Middle frontal gyrus (tissue), 1 donor: ENCODE data around the gene FOXB1.

ENCODE experiments used
- DNase-seq: peaks from one replicate; pipeline ENCODE4 v3.0.0-alpha.2; 2015; ENCODE audit warnings: low spot score; ENCODE audit errors: extremely low spot score

FOXB1 gene

DNA sequence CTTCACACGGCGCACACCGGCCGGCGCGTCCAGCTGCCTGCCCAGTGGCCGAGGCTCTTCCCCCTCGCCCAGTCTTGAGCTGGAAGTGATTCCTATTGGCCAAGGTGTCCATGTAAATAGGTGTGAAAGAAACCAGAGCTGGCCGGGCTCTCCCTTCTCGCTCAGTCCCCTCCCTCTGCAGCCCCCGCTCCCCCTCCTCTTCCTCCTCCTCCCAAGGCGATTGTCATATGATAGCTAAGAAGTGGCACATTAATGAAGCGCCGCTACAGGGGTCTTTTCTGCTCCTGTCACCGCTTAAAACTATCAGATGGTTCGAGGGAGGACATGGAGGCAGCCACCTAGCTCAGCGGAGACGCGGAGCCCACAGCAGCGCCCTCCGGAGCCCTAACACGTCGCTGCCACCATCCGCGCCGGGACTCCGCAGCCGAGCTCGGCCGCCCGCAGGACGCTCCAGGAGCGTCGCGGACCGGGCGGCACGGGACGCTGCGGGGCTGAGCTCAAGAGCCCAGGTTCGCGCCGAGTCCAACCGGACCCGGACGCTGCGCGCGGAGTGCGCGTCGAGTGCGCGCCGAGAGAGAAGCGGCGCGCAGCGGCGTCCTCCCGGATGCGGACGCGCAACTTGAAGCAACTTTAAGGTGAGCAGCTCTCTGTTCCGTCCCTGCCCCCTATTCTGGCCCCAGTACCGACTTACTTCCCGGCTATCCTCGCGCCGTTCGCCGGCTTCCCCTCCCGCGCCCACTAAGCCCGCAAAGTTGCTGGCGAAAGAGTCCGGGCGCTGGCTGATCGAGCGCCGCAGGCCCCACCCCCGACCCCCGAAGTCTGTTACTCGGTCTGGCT lies at the start of gene FOXB1:
Gene FOXB1 (plus strand): TSS at position 303 of the 837 bp plus-strand sequence. CDS start 653 bp downstream, outside the sequence.
- DNase-seq = no peak

- no peak for DNase-seq
Measured at GRCh38 chr15:59958288-59958687, 45.8 kb upstream of the FOXB1 start.

DNA sequence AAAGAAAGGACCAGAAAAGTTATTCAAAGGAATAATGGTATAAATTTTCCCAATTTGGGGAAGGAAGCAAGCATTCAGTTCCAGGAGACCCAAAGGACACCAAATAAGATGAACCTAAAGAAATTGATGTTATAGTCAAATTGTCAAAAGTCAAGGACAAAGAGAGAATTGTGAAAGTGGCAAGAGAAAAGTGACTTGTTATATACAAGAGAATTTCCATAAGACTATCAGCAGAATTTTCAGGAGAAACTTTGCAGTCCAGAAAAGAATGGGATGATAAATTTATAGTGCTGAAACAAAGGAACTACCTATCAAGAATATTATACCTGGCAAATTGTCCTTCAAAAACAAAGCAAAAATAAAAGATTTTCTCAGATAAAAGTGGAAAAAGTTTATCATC lies 43.8 kb upstream of the FOXB1 start:
- DNase-seq = no peak

DNA sequence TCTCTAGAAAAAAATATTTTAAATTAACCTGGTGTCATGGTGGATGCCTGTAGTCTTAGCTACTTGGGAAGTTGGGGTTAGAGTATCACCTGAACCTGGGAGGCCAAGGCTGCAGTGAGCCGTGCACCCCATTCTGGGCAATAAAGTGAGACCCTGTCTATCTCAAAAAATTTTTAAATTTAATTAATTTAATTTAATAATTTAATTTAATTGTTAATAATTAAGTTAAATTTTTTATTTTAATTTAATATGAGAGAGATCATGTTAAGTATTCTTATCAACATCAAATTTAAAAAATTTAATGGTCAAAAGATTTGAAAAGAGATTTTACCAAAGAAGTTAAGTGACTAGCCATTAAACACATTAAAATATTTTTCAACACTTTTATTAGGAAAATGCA lies 40.8 kb upstream of the FOXB1 start:
- no peak for DNase-seq

GRCh38 chr15:59963925-59964324 lies 40.2 kb upstream of the FOXB1 start:
- no peak for DNase-seq

DNA sequence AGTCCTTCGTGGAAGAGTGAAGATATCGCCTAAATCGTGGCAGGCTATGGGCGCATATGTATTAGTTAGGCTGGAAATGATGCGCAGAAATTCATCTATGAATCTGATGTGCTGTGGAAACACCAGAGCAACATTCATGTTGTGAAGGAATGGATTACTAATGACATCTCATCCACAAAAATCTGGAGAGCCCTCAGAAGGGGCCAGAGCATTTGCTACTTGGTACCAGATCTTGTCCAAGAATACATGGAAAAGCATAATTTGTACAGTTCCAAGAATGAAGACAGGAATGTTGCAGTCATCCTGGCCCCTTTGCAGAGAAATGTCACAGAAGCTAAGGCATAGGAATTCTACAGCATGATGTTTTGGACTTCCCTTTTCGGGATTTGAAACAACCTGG lies 38.4 kb upstream of the FOXB1 start:
- DNase-seq = no peak

DNA sequence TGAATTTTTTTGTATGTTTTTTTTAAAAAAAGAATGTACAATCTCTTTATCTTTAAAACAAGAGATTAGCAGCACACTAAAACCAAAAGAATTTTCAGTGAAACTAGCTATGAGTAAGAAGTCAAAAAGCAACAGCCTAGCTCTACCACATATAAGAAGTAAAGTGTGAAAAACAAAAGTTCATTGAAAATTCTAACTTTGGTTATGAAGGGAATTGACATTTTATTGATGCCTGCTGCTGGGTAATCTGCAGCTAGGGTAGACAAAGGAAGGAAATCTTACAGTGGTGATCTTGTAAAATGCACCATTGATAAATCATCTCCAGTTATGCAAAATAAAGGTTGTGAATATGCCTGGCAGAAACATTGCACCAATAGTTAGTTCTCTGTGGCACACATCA lies 37.8 kb upstream of the FOXB1 start:
- no peak for DNase-seq

GRCh38 chr15:59968314-59968713 lies 35.8 kb upstream of the FOXB1 start:
- no peak for DNase-seq

DNA sequence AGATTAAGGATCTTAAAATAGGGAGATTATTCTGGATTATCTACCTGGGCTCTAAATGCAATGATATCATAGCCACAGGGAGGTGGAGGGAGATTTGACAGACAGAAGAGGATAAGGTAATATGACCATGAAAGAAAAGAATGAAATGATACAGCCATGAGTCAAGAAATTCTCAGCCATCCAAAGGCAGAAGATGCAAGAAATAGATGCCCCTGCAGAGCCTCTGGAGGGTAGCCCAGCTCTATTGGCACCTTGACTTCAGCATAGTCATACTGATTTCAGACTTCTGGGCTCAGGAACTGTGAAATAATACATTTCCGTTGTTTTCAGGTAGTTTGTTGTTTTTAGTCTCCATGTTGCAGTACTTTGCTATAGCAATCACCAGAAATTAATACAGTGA lies 31.9 kb upstream of the FOXB1 start:
- no peak for DNase-seq

DNA sequence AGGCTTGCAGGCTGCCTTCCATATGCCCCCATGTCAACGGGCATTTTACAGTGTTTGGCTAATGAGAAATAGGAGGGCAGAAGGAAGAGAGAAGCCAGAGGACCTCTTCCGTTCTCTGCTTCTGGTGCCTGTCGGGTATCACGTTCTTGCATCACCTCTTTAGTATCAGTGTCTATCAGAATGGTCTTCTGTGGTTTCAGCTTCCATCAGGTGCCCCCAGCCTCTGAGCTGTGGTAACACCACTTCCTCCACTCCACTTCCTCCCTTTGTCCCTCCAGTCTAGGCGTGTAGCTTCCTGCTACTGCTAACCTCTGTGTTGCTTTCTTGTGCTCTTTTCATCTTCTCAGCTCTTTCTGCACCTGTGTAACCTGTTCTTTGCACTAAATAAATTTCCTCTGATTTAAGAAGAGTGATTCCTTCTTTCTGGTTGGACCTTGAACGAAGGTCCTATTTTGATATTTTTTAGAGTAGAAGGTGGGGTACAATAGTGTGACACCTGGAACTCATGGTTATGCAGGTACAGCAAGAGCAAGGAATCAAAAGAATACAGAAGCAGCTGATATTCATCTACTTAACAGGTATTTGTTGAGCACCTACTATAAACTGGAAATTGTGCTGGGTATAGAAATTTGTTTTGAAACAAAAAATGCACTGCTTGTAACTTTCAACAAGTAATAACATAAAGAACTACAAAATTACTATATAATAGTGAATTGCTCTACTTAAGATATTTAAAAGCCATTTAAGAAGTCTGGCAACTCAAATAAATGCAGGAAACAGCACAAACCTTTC lies 27.4 kb upstream of the FOXB1 start:
- no peak for DNase-seq

- no peak for DNase-seq
Measured at GRCh38 chr15:59991834-59992233, 12.3 kb upstream of the FOXB1 start.

DNA sequence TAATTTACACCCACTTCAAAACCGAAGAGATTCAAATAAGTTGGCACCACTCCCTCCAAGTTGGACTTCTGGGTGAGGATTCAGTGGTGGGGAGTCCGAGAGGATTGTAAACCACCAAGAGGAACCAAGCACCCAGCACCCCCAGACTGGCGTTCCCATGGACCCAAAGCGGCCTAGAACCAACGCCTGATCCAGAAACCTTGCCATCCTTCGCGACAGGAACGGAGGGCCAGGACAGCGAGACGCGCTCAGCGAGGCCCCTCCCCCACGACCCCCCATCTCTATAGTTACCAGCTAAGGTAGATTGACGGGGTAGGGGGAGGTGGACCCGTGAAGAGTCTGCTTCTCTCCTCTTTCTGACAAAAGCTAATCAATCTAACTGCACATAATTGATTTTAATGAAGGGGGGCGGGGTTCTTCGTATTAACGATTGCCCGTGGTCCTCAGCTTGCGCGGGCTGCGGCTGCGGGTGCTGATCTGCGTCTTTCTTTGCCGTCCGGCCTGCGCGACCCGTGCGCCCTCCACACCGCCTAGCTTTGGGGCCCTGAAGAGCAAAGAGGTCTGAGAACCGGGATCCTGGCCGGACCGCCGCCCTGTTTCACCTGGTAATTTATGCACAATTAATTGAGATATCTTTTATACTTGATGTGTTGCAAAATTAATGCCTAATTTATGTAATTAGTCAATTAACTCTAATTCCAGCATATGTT lies 10.9 kb upstream of the FOXB1 start:
- no peak for DNase-seq

GRCh38 chr15:59993950-59994401 lies 10.1 kb upstream of the FOXB1 start:
- no peak for DNase-seq

DNA sequence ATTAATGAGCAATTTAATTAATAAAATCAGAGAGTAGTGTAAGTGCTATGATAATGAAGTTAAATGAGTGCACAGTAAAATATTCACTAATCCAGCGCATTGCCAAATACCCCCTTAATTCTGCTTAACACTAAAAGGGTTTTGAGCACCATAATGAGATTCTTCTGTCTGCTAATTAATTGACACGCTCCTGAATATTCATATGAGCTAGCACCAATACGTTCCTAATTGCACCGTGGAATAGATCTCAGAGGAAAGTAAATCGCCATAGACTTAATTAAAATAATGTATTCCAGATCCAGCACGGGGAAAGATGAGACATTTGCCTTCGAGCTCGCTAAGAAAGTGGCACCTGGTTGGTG lies 9.6 kb upstream of the FOXB1 start:
- no peak for DNase-seq

DNA sequence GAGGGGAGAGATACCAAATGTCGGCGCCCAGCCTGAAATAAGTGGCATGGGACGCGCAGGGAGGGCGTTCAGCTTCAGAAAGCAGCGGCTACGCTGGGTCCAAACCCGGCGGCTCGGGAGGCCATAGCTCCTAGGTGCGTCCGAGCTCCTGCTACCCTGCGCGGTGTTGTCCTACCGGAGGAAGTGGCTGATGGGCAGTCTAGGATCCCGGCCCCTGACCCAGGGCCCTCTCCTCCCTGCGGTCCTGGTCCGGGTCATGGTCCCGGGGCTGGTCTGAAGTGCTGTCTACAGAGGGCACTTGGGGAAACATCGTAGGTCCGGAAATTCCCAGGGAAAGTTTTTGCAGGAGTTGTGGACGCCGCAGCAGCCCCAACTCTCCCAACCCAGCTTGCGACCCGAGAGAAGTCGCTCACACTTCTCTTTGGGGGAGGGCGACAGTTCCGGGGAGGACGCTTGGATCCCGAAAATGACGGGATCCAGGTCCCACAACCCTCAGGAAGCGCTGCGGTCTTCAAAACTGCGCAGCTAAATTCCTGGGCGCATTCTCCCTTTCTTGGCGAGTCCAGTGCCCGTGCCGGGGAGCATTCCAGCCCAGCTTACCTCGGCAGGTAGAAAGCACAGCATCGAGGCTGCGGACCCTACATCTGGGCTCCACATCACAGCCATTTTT lies 9.1 kb upstream of the FOXB1 start:
- DNase-seq = no peak

GRCh38 chr15:59995568-59996297 lies 8.4 kb upstream of the FOXB1 start:
- no peak for DNase-seq

- no peak for DNase-seq
Measured at GRCh38 chr15:59996298-59997041, 7.6 kb upstream of the FOXB1 start.

DNA sequence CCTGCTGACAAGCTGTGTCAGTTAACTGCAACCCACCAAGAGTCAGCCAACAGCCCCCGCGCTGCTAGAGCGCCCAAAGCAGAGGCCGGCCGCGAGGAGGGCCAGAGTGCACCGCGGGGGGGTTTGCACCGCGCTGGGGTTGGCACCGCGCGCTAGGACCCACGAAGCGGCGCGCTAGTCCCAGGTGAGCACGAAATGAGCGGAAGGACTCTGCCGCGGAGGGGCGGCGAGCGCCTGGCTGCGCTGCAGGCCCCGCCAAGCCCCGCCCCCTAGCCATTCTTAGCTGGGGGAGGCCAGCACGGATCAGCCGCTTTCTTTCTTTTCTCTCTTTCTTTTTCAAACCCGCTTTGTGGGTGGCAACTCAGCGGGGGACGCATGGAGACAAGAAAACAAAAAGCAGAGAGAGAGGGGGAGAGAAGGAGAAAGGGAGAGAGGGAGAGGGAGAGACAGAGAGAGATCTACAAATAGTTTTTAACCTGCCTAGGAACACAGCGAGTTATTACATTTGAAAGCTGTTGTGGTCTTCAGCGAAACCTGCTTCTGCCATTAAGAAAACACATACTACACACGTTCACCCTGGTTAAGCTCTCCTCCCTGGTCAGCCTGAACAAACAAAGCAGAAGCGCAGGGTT lies 6.9 kb upstream of the FOXB1 start:
- no peak for DNase-seq

DNA sequence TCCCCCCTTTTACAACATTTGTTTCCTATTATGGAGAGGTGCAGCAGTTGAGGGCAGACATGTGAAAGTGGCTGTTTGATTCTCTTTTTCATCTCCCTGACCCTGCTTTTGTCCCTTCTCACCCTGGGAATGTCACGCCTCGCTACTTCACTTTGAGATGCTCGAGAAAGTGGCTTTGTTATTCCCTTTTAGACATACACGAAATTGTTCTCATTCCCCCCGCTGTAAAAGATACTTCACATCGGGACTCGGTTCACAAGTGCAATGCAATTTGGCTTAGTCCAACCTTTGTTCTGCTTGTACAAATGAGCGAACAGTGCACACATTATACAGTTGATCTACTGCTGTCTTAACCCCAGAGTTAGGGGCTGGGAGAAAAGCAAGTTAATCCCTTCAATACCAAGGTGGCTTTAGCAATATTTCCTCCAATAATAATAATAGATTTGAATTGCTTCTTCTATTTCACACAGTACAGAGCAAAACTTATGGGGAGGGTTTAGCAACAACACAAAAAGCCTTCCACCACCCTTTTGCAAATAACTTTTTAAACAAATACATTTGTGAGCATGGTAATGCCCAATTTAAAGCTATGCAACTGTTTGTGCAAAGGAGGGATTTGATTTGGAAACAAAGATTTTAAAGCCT lies 5.7 kb upstream of the FOXB1 start:
- no peak for DNase-seq
